ENCODE measurements around the gene LSM12.

- no peak for TF ChIP-seq CTCF (IDR thresholded peaks at IDR 0.05; ENCODE audit: low read length)
- TF ChIP-seq EZH2phosphoT487 (IDR thresholded peaks at IDR 0.05; ENCODE audit: low read length) = no peak
- TF ChIP-seq EZH2 (optimal IDR thresholded peaks at IDR 0.05; ENCODE audit: low read depth, low read length) = no peak
Measured at GRCh38 chr17:43999024-43999423, 67.4 kb downstream of the LSM12 start.
